K562 (cell line): ENCODE results near the gene ATP6V1G2.

Experiments used
- CHD2 ChIP-seq: IDR thresholded peaks from 2 replicates; pipeline ENCODE4 v1.6.1; 2011; ENCODE audit warnings: low read depth, low read length
- FOXM1 ChIP-seq, 2 experiments: fragments of 450-650 bp in 1 of 2; sonication (generic) in 1 of 2; formaldehyde crosslinking in 1 of 2; IDR thresholded peaks; 2 replicates each; pipeline versions ENCODE4 v1.6.1 to v1.9.0; 2017 to 2022; ENCODE audit warnings: low read depth in 2 of 2, mild to moderate bottlenecking in 2 of 2, missing genetic modification reagents in 1 of 2, moderate library complexity in 1 of 2
- YY1 ChIP-seq, 3 experiments: IDR thresholded peaks; 2 replicates each; pipeline ENCODE4 v1.6.1; 2011; ENCODE audit warnings: low read length in 2 of 3, mild to moderate bottlenecking in 2 of 3, moderate library complexity in 2 of 3, borderline replicate concordance in 1 of 3, control low read depth in 1 of 3, low read depth in 1 of 3; ENCODE audit not compliant: insufficient read depth in 3 of 3, insufficient replicate concordance in 2 of 3, control insufficient read depth in 1 of 3, insufficient read length in 1 of 3; ENCODE audit errors: extremely low read depth in 1 of 3
- TF ChIP-seq, protein P1 (sequence below), 3 experiments: IDR thresholded peaks in 2 of 3; conservative IDR thresholded peaks in 1 of 3; 2 replicates each; pipeline ENCODE4 v1.5.1; 2011 to 2012; ENCODE audit warnings: low read length in 3 of 3, mild to moderate bottlenecking in 3 of 3, control low read depth in 2 of 3, improper control_type of control experiment in 1 of 3, inconsistent platforms in 1 of 3, low read depth in 1 of 3, mixed read lengths in 1 of 3, moderate library complexity in 1 of 3; ENCODE audit not compliant: insufficient read depth in 2 of 3
- TF ChIP-seq, protein P2 (sequence below): sonication (generic); formaldehyde crosslinking; IDR thresholded peaks from 2 replicates; pipeline ENCODE4 v1.8.0; 2022; ENCODE audit warnings: mild to moderate bottlenecking, low read depth, missing genetic modification reagents

DNA sequence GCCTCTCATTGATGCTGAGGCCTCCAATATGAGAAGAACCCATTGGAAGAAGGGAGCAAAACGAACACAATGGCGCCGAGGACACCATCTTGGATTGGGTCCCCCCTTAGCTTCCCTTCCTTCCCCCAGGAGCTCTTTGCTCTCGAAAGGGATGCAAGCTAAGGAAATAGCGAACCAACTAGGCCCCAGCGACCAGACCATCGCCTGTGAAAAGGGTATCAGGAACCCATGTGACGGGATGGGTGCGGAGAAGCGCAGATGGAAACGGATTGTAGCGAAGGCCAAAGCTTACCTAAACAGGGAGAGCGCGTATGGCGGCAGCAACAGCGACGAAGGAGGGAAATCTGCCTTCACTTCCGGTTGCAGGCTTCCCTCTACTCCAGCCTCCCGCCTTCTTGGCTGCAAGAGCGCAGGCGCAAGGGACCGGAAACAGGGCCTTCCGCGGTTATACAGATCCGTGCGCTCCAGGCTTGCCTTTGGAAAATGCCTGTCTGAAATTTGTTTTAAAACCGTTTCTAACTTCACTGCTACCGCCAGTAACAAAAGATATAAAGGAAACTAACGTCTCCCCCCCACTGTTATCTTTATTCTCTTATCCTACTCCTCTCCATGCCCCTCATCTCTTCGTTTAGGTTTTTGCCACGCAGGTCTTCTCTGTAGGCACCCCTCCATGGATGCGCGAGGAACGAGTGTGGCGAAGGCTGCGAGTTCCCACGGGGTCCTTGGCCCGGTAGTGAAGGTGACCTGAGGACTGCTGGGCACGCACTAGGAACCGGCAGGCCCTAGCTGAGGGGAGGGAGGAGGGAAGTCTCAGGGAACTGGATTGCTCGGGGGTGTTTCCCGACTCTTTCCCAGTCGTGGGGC is 4.5 kb downstream of the ATP6V1G2 start, which contains the start of gene DDX39B:
- peak; percentile 9; the same call in 1 of the 2 replicates for TF ChIP-seq CHD2
- TF ChIP-seq, protein P1, sequence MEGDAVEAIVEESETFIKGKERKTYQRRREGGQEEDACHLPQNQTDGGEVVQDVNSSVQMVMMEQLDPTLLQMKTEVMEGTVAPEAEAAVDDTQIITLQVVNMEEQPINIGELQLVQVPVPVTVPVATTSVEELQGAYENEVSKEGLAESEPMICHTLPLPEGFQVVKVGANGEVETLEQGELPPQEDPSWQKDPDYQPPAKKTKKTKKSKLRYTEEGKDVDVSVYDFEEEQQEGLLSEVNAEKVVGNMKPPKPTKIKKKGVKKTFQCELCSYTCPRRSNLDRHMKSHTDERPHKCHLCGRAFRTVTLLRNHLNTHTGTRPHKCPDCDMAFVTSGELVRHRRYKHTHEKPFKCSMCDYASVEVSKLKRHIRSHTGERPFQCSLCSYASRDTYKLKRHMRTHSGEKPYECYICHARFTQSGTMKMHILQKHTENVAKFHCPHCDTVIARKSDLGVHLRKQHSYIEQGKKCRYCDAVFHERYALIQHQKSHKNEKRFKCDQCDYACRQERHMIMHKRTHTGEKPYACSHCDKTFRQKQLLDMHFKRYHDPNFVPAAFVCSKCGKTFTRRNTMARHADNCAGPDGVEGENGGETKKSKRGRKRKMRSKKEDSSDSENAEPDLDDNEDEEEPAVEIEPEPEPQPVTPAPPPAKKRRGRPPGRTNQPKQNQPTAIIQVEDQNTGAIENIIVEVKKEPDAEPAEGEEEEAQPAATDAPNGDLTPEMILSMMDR (IDR thresholded peaks at IDR 0.05 in 2 of 3, conservative IDR thresholded peaks at IDR 0.05 in 1 of 3; ENCODE audit: insufficient read depth in 2 of 3, low read depth in 1 of 3, low read length in 3 of 3): no peak
- peak; percentile 52; the same call in 1 of the 2 replicates for TF ChIP-seq FOXM1 (IDR thresholded peaks at IDR 0.05; ENCODE audit: low read depth)
- TF ChIP-seq FOXM1 (CRISPR knock-in tag; IDR thresholded peaks at IDR 0.05; ENCODE audit: low read depth): peak; percentile 96
- TF ChIP-seq YY1 (IDR thresholded peaks at IDR 0.05; ENCODE audit: borderline replicate concordance in 1 of 3, control insufficient read depth in 1 of 3, extremely low read depth in 1 of 3, insufficient read depth in 3 of 3, insufficient read length in 1 of 3, insufficient replicate concordance in 2 of 3, low read depth in 1 of 3, low read length in 2 of 3): peak; percentile 91 to 96 (median 92)
- TF ChIP-seq, protein P2, sequence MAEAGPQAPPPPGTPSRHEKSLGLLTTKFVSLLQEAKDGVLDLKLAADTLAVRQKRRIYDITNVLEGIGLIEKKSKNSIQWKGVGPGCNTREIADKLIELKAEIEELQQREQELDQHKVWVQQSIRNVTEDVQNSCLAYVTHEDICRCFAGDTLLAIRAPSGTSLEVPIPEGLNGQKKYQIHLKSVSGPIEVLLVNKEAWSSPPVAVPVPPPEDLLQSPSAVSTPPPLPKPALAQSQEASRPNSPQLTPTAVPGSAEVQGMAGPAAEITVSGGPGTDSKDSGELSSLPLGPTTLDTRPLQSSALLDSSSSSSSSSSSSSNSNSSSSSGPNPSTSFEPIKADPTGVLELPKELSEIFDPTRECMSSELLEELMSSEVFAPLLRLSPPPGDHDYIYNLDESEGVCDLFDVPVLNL (CRISPR knock-in tag): peak; percentile 78; the same call in 1 of the 2 replicates
